Gastroesophageal sphincter (tissue), 4 donors: ENCODE measurements around the gene SH3BP5. TPM values are rescaled to one million over a fixed set of nuclear protein-coding genes. Genes with fewer than 3 reads are reported as not detected.

Source experiments
- ATAC-seq: fragments of 150-250 bp; one replicate; pipeline ENCODE4 v1.9.1; 2016; ENCODE audit warnings: mild to moderate bottlenecking, moderate library complexity
- H3K27ac ChIP-seq, 4 donors: fragments of 200-600 bp; sonication (generic) in 3 of 4; 1 replicate in 3 of 4; 2 replicates in 1 of 4; pipeline ENCODE4 v1.5.1; 2016 to 2019
- H3K27me3 ChIP-seq: fragments of 200-600 bp; sonication (generic); one replicate; pipeline ENCODE4 v1.5.1; 2019
- H3K36me3 ChIP-seq, 2 donors: fragments of 200-600 bp; sonication (generic); one replicate each; pipeline ENCODE4 v1.5.1; 2019; ENCODE audit warnings: control low read depth in 1 of 2
- H3K4me1 ChIP-seq, 3 donors: fragments of 200-600 bp; sonication (generic); 1 replicate in 2 of 3; 2 replicates in 1 of 3; pipeline ENCODE4 v1.5.1; 2016 to 2019; ENCODE audit warnings: control low read depth in 2 of 3
- H3K4me3 ChIP-seq, 2 donors: fragments of 200-600 bp; sonication (generic); one replicate each; pipeline ENCODE4 v1.5.1; 2019; ENCODE audit warnings: mild to moderate bottlenecking in 1 of 2, moderate library complexity in 1 of 2
- H3K9me3 ChIP-seq, 3 donors: fragments of 200-600 bp; sonication (generic); one replicate each; pipeline ENCODE4 v1.5.1; 2017 to 2019; ENCODE audit warnings: control low read depth in 2 of 3
- CTCF ChIP-seq, 4 experiments: fragments of 200-600 bp in 2 of 4; fragments of 450-650 bp in 2 of 4; sonication (generic) in 1 of 4; IDR thresholded peaks; one replicate each; pipeline ENCODE4 v1.5.1; 2017 to 2019; ENCODE audit warnings: antibody characterized with exemption in 4 of 4, mild to moderate bottlenecking in 2 of 4, moderate library complexity in 2 of 4
- EP300 ChIP-seq: sonication (generic); formaldehyde crosslinking; IDR thresholded peaks from one replicate; pipeline ENCODE4 v1.6.1; 2017; ENCODE audit warnings: antibody characterized with exemption, mild to moderate bottlenecking
- POLR2A ChIP-seq, 2 donors: fragments of 450-650 bp; IDR thresholded peaks; one replicate each; pipeline ENCODE4 v1.6.1; 2017; ENCODE audit warnings: antibody characterized with exemption in 2 of 2, mild to moderate bottlenecking in 2 of 2, moderate library complexity in 1 of 2
- POLR2AphosphoS5 ChIP-seq: sonication (generic); formaldehyde crosslinking; IDR thresholded peaks from one replicate; pipeline ENCODE4 v1.6.1; 2017; ENCODE audit warnings: antibody characterized with exemption
- WGBS, 2 donors: methylation state at CpG; one replicate each; pipeline ENCODE4 v1.1.5; 2018; ENCODE audit warnings: low coverage in 1 of 2; 5-methylcytosine and 5-hydroxymethylcytosine counted together
- total RNA-seq, 4 donors: library from RNA; depleted of rRNA; stranded (reverse); fragments of >200 nt; gene quantifications; one replicate each; pipeline ENCODE4 v1.1.0, GENCODE V29; 2016

Gene SH3BP5
- total RNA-seq, 4 donors from 2014 or later, result 23.5 to 56.4 (median 35.0) TPM

- 12 to 23% methylated on average over 6 of the region's 6 CpGs for WGBS, 2 donors
- Histone ChIP-seq H3K36me3 (no peaks in the 10 kb centered on the region), H3K9me3 (no peaks in the 10 kb centered on the region), H3K27ac (peak overlapping the region in 3 of 4 donors; percentile 84 to 90 (median 86)), H3K27me3 (no peaks in the 10 kb centered on the region), H3K4me3 (peak overlapping the region; percentile 62 to 90), H3K4me1 (peaks cover 0 to 62% (median 15%) of the 10 kb centered on the region in 3 donors)
- peak; percentile 22 for ATAC-seq
- TF ChIP-seq POLR2A (IDR thresholded peaks at IDR 0.05) (no peak), POLR2AphosphoS5 (no peak)
These were observed 1.2 kb downstream of the SH3BP5 start for GRCh38 chr3:15331072-15331605.

- Histone ChIP-seq H3K4me3 (peak overlapping the region in 1 of 2 donors; percentile 90), H3K36me3 (no peaks in the 10 kb centered on the region), H3K4me1 (peaks cover 0 to 73% (median 25%) of the 10 kb centered on the region in 3 donors), H3K27me3 (no peaks in the 10 kb centered on the region), H3K9me3 (no peaks in the 10 kb centered on the region), H3K27ac (peak overlapping the region in 3 of 4 donors; percentile 63 to 90 (median 86))
- WGBS, 2 donors, result 59 to 62% methylated on average over 4 to 10 of the region's 10 CpGs
- TF ChIP-seq EP300 (no peak), CTCF (IDR thresholded peaks at IDR 0.05) (no peak), POLR2AphosphoS5 (peak; percentile 31), POLR2A (IDR thresholded peaks at IDR 0.05) (no peak)
- peak; percentile 70 for ATAC-seq
These were observed 2.3 kb downstream of the SH3BP5 start for GRCh38 chr3:15330031-15330596.

GRCh38 chr3:15329046-15330005, 3.1 kb downstream of the SH3BP5 start:
- TF ChIP-seq POLR2AphosphoS5 (peak; percentile 10), POLR2A (IDR thresholded peaks at IDR 0.05) (no peak)
- Histone ChIP-seq H3K4me3 (no peak overlapping the region), H3K9me3 (no peaks in the 10 kb centered on the region), H3K27me3 (no peaks in the 10 kb centered on the region), H3K36me3 (no peaks in the 10 kb centered on the region), H3K4me1 (peaks cover 0 to 80% (median 33%) of the 10 kb centered on the region in 3 donors), H3K27ac (peak overlapping the region in 3 of 4 donors; percentile 63 to 90 (median 86))
- WGBS, 2 donors, result 67 to 70% methylated on average over 9 to 10 of the region's 11 CpGs
- ATAC-seq, result peak; percentile 31

GRCh38 chr3:15327941-15328340, 4.4 kb downstream of the SH3BP5 start:
- H3K4me1 ChIP-seq, result peaks cover 0 to 84% (median 38%) of the 10 kb centered on the region in 3 donors
- H3K4me3 ChIP-seq, result no peak overlapping the region
- H3K27ac ChIP-seq, result peak overlapping the region in 3 of 4 donors; percentile 63 to 90 (median 86)
- H3K9me3 ChIP-seq, result no peaks in the 10 kb centered on the region
- ATAC-seq, result peak; percentile 25
- H3K27me3 ChIP-seq, result no peaks in the 10 kb centered on the region
- no peaks in the 10 kb centered on the region for H3K36me3 ChIP-seq
- WGBS, 2 donors, result 34 to 46% methylated on average over 5 to 7 of the region's 7 CpGs
- TF ChIP-seq CTCF (IDR thresholded peaks at IDR 0.05), result no peak
- TF ChIP-seq POLR2AphosphoS5, result peak; percentile 6

- TF ChIP-seq POLR2A (IDR thresholded peaks at IDR 0.05) (no peak), EP300 (no peak), POLR2AphosphoS5 (no peak), CTCF (IDR thresholded peaks at IDR 0.05) (no peak)
- Histone ChIP-seq H3K36me3 (no peaks in the 10 kb centered on the region), H3K27ac (peak overlapping the region in 2 of 4 donors; percentile 25 to 90), H3K27me3 (no peaks in the 10 kb centered on the region), H3K4me3 (no peak overlapping the region), H3K4me1 (peaks cover 0 to 88% (median 38%) of the 10 kb centered on the region in 3 donors), H3K9me3 (no peaks in the 10 kb centered on the region)
- ATAC-seq, result no peak
- 82% methylated on average over 2 of the region's 2 CpGs; no CpG with 5 or more reads in 1 of the 2 donors for WGBS, 2 donors
These were observed 5.7 kb downstream of the SH3BP5 start for GRCh38 chr3:15326673-15327072.
